ENCODE measurements around the gene SCAPER.
"Not testable (repeated sequence)": the region's sequence is repeated elsewhere in the genome, so short reads cannot be mapped to it uniquely, and the experiment has no call there.

SCAPER gene

GRCh38 chr15:76850367-76850766 lies 54.8 kb downstream of the SCAPER start:
- DNase-seq (ENCODE audit: low read depth in 2 of 2), result not testable (repeated sequence)

GRCh38 chr15:76846782-76847181 lies 58.4 kb downstream of the SCAPER start:
- no peak for DNase-seq (ENCODE audit: low read depth in 2 of 2)

GRCh38 chr15:76844096-76844495 lies 61.0 kb downstream of the SCAPER start:
- DNase-seq (ENCODE audit: low read depth in 2 of 2), result no peak

GRCh38 chr15:76843269-76843668 lies 61.9 kb downstream of the SCAPER start:
- no peak for DNase-seq (ENCODE audit: low read depth in 2 of 2)

GRCh38 chr15:76840830-76841460 lies 64.2 kb downstream of the SCAPER start:
- DNase-seq (ENCODE audit: low read depth in 2 of 2), result no peak

- no peak for DNase-seq (ENCODE audit: low read depth in 2 of 2)
Measured at GRCh38 chr15:76839173-76839572, 66.0 kb downstream of the SCAPER start.

GRCh38 chr15:76837474-76837873 lies 67.7 kb downstream of the SCAPER start:
- no peak for DNase-seq (ENCODE audit: low read depth in 2 of 2)

GRCh38 chr15:76829939-76830338 lies 75.2 kb downstream of the SCAPER start:
- no peak for DNase-seq (ENCODE audit: low read depth in 2 of 2)

- DNase-seq (ENCODE audit: low read depth in 2 of 2), result no peak
Measured at GRCh38 chr15:76823890-76824289, 81.2 kb downstream of the SCAPER start.

GRCh38 chr15:76823303-76823702 lies 81.8 kb downstream of the SCAPER start:
- no peak for DNase-seq (ENCODE audit: low read depth in 2 of 2)

- not testable (repeated sequence) for DNase-seq (ENCODE audit: low read depth in 2 of 2)
Measured at GRCh38 chr15:76818926-76819325, 86.2 kb downstream of the SCAPER start.

GRCh38 chr15:76815421-76815820 lies 89.7 kb downstream of the SCAPER start:
- no peak for DNase-seq (ENCODE audit: low read depth in 2 of 2)

- DNase-seq (ENCODE audit: low read depth in 2 of 2), result no peak
Measured at GRCh38 chr15:76812381-76812780, 92.8 kb downstream of the SCAPER start.

GRCh38 chr15:76809412-76810103 lies 95.6 kb downstream of the SCAPER start:
- DNase-seq (ENCODE audit: low read depth in 2 of 2), result no peak

GRCh38 chr15:76803049-76803571 lies 102.0 kb downstream of the SCAPER start:
- no peak for DNase-seq (ENCODE audit: low read depth in 2 of 2)

GRCh38 chr15:76802411-76802810 lies 102.7 kb downstream of the SCAPER start:
- DNase-seq (ENCODE audit: low read depth in 2 of 2), result no peak

GRCh38 chr15:76799760-76800159 lies 105.4 kb downstream of the SCAPER start:
- no peak for DNase-seq (ENCODE audit: low read depth in 2 of 2)

- no peak for DNase-seq (ENCODE audit: low read depth in 2 of 2)
Measured at GRCh38 chr15:76795217-76795616, 109.9 kb downstream of the SCAPER start.

- DNase-seq (ENCODE audit: low read depth in 2 of 2), result no peak
Measured at GRCh38 chr15:76793162-76793561, 112.0 kb downstream of the SCAPER start.

- no peak for DNase-seq (ENCODE audit: low read depth in 2 of 2)
Measured at GRCh38 chr15:76791511-76791910, 113.6 kb downstream of the SCAPER start.

GRCh38 chr15:76787273-76787672 lies 117.9 kb downstream of the SCAPER start:
- no peak for DNase-seq (ENCODE audit: low read depth in 2 of 2)

GRCh38 chr15:76776969-76777368 lies 128.2 kb downstream of the SCAPER start:
- no peak for DNase-seq (ENCODE audit: low read depth in 2 of 2)

- no peak for DNase-seq (ENCODE audit: low read depth in 2 of 2)
Measured at GRCh38 chr15:76776480-76776879, 128.7 kb downstream of the SCAPER start.
